HEK293 (cell line): Measurements from ENCODE around the gene LHFPL2.

ENCODE experiments used
- CTCF ChIA-PET: fragments of 350-600 bp; formaldehyde crosslinking; extraction: SDS; loops from one replicate; lab custom pipeline; 2021; ENCODE audit warnings: antibody characterized with exemption; lab: Yijun Ruan, JAX
- POLR2A ChIA-PET: fragments of 300-600 bp; formaldehyde crosslinking; extraction: SDS; loops from one replicate; lab custom pipeline; 2020; ENCODE audit warnings: antibody characterized with exemption, inconsistent platforms; lab: Yijun Ruan, JAX
- H3K27ac ChIP-seq: fragments of 200-500 bp; sonication (Bioruptor generic); 2 replicates; pipeline ENCODE4 v1.5.1; 2014; ENCODE audit warnings: low read depth, low read length, control low read depth, inconsistent platforms; ENCODE audit errors: extremely low read depth
- H3K36me3 ChIP-seq, 2 experiments: fragments of 200-500 bp in 1 of 2; sonication (Bioruptor generic) in 1 of 2; 1 replicate in 1 of 2; 2 replicates in 1 of 2; pipeline ENCODE4 v1.5.1; 2014 to 2017; ENCODE audit warnings: inconsistent platforms in 2 of 2, low read length in 2 of 2; ENCODE audit not compliant: control insufficient read depth in 2 of 2, insufficient read depth in 1 of 2
- H3K4me1 ChIP-seq: fragments of 200-500 bp; sonication (Bioruptor generic); 2 replicates; pipeline ENCODE4 v1.5.1; 2014; ENCODE audit warnings: mild to moderate bottlenecking, low read length, inconsistent platforms; ENCODE audit not compliant: control insufficient read depth, insufficient read depth
- H3K4me3 ChIP-seq: 2 replicates; pipeline ENCODE4 v1.5.1; 2011; ENCODE audit warnings: low read depth, mild to moderate bottlenecking, control low read depth, low read length, moderate library complexity
- H3K9me3 ChIP-seq: fragments of 200-500 bp; sonication (Bioruptor generic); 2 replicates; pipeline ENCODE4 v1.5.1; 2014; ENCODE audit warnings: low read depth, low read length, inconsistent platforms; ENCODE audit not compliant: control insufficient read depth, insufficient read depth
- OVOL3 ChIP-seq: fragments of 450-650 bp; formaldehyde crosslinking; IDR thresholded peaks from 2 replicates; pipeline ENCODE4 v1.5.1; 2016; ENCODE audit warnings: missing biosample characterization, missing genetic modification characterization
- PRDM1 ChIP-seq: fragments of 450-650 bp; formaldehyde crosslinking; IDR thresholded peaks from 2 replicates; pipeline ENCODE4; 2016; ENCODE audit warnings: missing biosample characterization, missing genetic modification characterization
- SCRT1 ChIP-seq: fragments of 450-650 bp; formaldehyde crosslinking; IDR thresholded peaks from 2 replicates; pipeline ENCODE4 v1.5.1; 2016; ENCODE audit warnings: missing biosample characterization, missing genetic modification characterization, borderline replicate concordance
- SCRT2 ChIP-seq: fragments of 450-650 bp; formaldehyde crosslinking; IDR thresholded peaks from 2 replicates; pipeline ENCODE4 v1.5.1; 2016; ENCODE audit warnings: missing biosample characterization, missing genetic modification characterization
- ZNF133 ChIP-seq: fragments of 450-650 bp; formaldehyde crosslinking; IDR thresholded peaks from 2 replicates; pipeline ENCODE4 v1.5.1; 2016; ENCODE audit warnings: missing biosample characterization, missing genetic modification characterization
- ZNF140 ChIP-seq: fragments of 450-650 bp; formaldehyde crosslinking; IDR thresholded peaks from 2 replicates; pipeline ENCODE4 v1.5.1; 2016; ENCODE audit warnings: missing biosample characterization, missing genetic modification characterization
- ZNF146 ChIP-seq: fragments of 450-650 bp; formaldehyde crosslinking; IDR thresholded peaks from 2 replicates; pipeline ENCODE4 v1.5.1; 2016; ENCODE audit warnings: missing biosample characterization, missing genetic modification characterization
- ZNF16 ChIP-seq: fragments of 450-650 bp; formaldehyde crosslinking; IDR thresholded peaks from 2 replicates; pipeline ENCODE4 v1.5.1; 2016; ENCODE audit warnings: low read depth, missing biosample characterization, missing genetic modification characterization
- ZNF175 ChIP-seq: fragments of 450-650 bp; formaldehyde crosslinking; IDR thresholded peaks from 2 replicates; pipeline ENCODE4 v1.5.1; 2016; ENCODE audit warnings: missing biosample characterization, missing genetic modification characterization
- ZNF248 ChIP-seq: fragments of 450-650 bp; formaldehyde crosslinking; IDR thresholded peaks from 2 replicates; pipeline ENCODE4 v1.5.1; 2017; ENCODE audit warnings: missing biosample characterization, missing genetic modification characterization
- ZNF266 ChIP-seq: fragments of 450-650 bp; formaldehyde crosslinking; IDR thresholded peaks from 2 replicates; pipeline ENCODE4 v1.5.1; 2016; ENCODE audit warnings: missing biosample characterization, missing genetic modification characterization, low read depth
- ZNF510 ChIP-seq: fragments of 450-650 bp; formaldehyde crosslinking; IDR thresholded peaks from 2 replicates; pipeline ENCODE4 v1.5.1; 2018; ENCODE audit warnings: mild to moderate bottlenecking, missing genetic modification characterization, missing biosample characterization; ENCODE audit not compliant: insufficient replicate concordance
- ZNF571 ChIP-seq: fragments of 450-650 bp; formaldehyde crosslinking; IDR thresholded peaks from 2 replicates; pipeline ENCODE4 v1.5.0; 2017; ENCODE audit warnings: missing biosample characterization, missing genetic modification characterization
- ZNF654 ChIP-seq: fragments of 450-650 bp; formaldehyde crosslinking; IDR thresholded peaks from 2 replicates; pipeline ENCODE4 v1.5.1; 2016; ENCODE audit warnings: low read depth, missing biosample characterization, missing genetic modification characterization
- ZNF660 ChIP-seq: fragments of 450-650 bp; IDR thresholded peaks from 2 replicates; pipeline ENCODE4 v1.5.1; 2018; ENCODE audit warnings: missing biosample characterization, mild to moderate bottlenecking, missing genetic modification characterization
- ZNF670 ChIP-seq: fragments of 450-650 bp; formaldehyde crosslinking; IDR thresholded peaks from 2 replicates; pipeline ENCODE4 v1.5.1; 2016; ENCODE audit warnings: missing biosample characterization, missing genetic modification characterization, low read depth
- ZNF768 ChIP-seq: fragments of 450-650 bp; formaldehyde crosslinking; IDR thresholded peaks from 2 replicates; pipeline ENCODE4 v1.5.1; 2018; ENCODE audit warnings: missing biosample characterization, mild to moderate bottlenecking, missing genetic modification characterization
- TF ChIP-seq, protein P1 (sequence below): fragments of 450-650 bp; formaldehyde crosslinking; IDR thresholded peaks from 2 replicates; pipeline ENCODE4; 2016; ENCODE audit warnings: missing biosample characterization, missing genetic modification characterization
- TF ChIP-seq, protein P2 (sequence below): fragments of 450-650 bp; formaldehyde crosslinking; IDR thresholded peaks from 2 replicates; pipeline ENCODE4 v1.5.1; 2016; ENCODE audit warnings: missing biosample characterization, missing genetic modification characterization
- TF ChIP-seq, protein P3 (sequence below): fragments of 450-650 bp; formaldehyde crosslinking; IDR thresholded peaks from 2 replicates; pipeline ENCODE4 v1.5.1; 2017; ENCODE audit warnings: missing biosample characterization, missing genetic modification characterization
- TF ChIP-seq, protein P4 (sequence below): fragments of 450-650 bp; formaldehyde crosslinking; IDR thresholded peaks from 2 replicates; pipeline ENCODE4 v1.5.1; 2017; ENCODE audit warnings: missing biosample characterization, missing genetic modification characterization

The LHFPL2 gene

DNA sequence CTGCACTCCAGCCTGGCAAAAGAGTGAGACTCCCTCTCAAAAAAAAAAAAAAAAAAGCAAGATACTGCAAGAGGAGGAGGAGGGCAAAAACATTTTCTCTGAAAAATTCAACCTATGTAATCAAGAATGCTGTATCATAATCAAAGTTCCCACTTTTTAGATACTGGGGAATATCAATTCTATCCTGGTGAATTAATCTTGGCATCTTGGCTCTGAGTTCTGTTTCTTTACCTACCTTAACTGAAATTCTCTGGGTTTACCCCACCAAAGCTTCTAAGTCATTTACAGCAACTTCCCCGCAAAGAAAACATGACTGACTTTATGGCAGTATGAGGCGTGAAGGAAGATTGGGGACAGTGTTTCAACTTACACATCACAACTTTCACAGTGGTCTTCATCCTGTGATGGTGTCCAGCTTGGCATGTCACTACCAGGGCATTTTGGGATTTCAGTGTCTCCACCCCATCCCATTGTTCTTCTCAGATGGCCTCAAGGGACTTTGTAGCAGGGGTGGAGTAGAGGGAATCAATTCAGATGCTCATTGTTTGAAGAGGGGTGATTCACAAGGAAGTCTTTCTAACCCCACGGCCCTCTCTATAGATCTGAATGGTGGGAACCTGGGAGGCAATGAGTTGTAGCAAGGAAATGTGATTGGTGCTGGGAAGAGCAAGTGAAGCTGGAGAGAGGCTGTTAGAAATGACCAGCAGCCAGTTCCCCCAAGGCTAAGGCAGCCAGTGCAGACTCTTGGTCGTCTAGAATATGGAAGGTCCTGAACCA, 157.7 kb downstream of the LHFPL2 start:
- ChIA-PET POLR2A (no interaction called here), CTCF (interaction anchor here (1.0 kb wide), 1 partner anchor 42 kb away, joined by 6 read pairs; no protein-coding TSS in a partner anchor)
- H3K4me1 ChIP-seq = no peaks in the 10 kb centered on the region
- TF ChIP-seq ZNF133 (tag by site-specific recombination) = no peak
- TF ChIP-seq ZNF266 (tag by site-specific recombination) = no peak
- no peak for TF ChIP-seq ZNF768 (tag by site-specific recombination)
- no peak for TF ChIP-seq ZNF654 (tag by site-specific recombination)
- TF ChIP-seq, all 188 proteins: peak for 0
- Histone ChIP-seq H3K9me3 (no peaks in the 10 kb centered on the region), H3K27ac (no peak overlapping the region), H3K4me3 (no peak overlapping the region), H3K36me3 (peaks cover 0 to 46% of the 10 kb centered on the region in 2 experiments; a peak in 1 of 3 replicates)

DNA sequence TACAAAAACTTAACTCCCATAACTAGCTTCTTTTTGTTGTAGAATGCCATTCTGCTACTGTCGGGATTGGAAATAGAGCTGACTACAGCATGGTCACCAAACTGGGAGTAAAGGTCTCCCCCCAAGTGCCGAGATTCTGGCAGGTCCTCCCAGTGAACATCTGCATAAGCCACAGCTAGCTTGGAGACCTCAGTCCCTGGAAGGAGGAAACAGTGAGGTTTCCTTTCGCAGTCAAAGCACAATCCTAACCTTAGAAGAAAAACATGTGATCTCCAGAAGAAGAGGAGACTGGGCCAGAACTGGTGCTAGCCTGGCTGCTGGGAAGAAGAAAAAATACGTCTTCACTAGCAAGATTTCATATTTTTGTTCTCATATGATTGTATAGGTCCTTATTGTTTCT, 160.7 kb downstream of the LHFPL2 start:
- Histone ChIP-seq H3K4me3 (no peak overlapping the region), H3K9me3 (no peaks in the 10 kb centered on the region), H3K36me3 (peaks cover 0 to 45% of the 10 kb centered on the region in 2 experiments; a peak in 1 of 3 replicates), H3K27ac (no peak overlapping the region), H3K4me1 (no peaks in the 10 kb centered on the region)
- CTCF ChIA-PET = interaction anchor here (0.6 kb wide), 1 partner anchor 476 kb away, joined by 4 read pairs; no protein-coding TSS in a partner anchor
- TF ChIP-seq ZNF571 (tag by site-specific recombination) = no peak
- TF ChIP-seq PRDM1 (tag by site-specific recombination) = no peak
- TF ChIP-seq ZNF16 (tag by site-specific recombination) = no peak
- TF ChIP-seq ZNF660 (tag by site-specific recombination) = no peak
- TF ChIP-seq ZNF175 (tag by site-specific recombination) = no peak
- TF ChIP-seq, protein P1, sequence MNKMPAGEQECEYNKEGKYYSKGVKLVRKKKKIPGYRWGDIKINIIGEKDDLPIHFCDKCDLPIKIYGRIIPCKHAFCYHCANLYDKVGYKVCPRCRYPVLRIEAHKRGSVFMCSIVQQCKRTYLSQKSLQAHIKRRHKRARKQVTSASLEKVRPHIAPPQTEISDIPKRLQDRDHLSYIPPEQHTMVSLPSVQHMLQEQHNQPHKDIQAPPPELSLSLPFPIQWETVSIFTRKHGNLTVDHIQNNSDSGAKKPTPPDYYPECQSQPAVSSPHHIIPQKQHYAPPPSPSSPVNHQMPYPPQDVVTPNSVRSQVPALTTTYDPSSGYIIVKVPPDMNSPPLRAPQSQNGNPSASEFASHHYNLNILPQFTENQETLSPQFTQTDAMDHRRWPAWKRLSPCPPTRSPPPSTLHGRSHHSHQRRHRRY = no peak
- no peak for TF ChIP-seq SCRT2 (tag by site-specific recombination)
- TF ChIP-seq, protein P2, sequence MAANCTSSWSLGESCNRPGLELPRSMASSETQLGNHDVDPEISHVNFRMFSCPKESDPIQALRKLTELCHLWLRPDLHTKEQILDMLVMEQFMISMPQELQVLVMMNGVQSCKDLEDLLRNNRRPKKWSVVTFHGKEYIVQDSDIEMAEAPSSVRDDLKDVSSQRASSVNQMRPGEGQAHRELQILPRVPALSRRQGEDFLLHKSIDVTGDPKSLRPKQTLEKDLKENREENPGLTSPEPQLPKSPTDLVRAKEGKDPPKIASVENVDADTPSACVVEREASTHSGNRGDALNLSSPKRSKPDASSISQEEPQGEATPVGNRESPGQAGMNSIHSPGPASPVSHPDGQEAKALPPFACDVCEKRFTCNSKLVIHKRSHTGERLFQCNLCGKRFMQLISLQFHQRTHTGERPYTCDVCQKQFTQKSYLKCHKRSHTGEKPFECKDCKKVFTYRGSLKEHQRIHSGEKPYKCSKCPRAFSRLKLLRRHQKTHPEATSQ (tag by site-specific recombination) = no peak
- no peak for TF ChIP-seq SCRT1 (tag by site-specific recombination)
- TF ChIP-seq OVOL3 = no peak
- no peak for TF ChIP-seq ZNF140 (tag by site-specific recombination)
- TF ChIP-seq ZNF670 (tag by site-specific recombination) = no peak
- TF ChIP-seq, protein P3, sequence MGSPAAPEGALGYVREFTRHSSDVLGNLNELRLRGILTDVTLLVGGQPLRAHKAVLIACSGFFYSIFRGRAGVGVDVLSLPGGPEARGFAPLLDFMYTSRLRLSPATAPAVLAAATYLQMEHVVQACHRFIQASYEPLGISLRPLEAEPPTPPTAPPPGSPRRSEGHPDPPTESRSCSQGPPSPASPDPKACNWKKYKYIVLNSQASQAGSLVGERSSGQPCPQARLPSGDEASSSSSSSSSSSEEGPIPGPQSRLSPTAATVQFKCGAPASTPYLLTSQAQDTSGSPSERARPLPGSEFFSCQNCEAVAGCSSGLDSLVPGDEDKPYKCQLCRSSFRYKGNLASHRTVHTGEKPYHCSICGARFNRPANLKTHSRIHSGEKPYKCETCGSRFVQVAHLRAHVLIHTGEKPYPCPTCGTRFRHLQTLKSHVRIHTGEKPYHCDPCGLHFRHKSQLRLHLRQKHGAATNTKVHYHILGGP (tag by site-specific recombination) = no peak
- no peak for TF ChIP-seq ZNF248 (tag by site-specific recombination)
- TF ChIP-seq, protein P4, sequence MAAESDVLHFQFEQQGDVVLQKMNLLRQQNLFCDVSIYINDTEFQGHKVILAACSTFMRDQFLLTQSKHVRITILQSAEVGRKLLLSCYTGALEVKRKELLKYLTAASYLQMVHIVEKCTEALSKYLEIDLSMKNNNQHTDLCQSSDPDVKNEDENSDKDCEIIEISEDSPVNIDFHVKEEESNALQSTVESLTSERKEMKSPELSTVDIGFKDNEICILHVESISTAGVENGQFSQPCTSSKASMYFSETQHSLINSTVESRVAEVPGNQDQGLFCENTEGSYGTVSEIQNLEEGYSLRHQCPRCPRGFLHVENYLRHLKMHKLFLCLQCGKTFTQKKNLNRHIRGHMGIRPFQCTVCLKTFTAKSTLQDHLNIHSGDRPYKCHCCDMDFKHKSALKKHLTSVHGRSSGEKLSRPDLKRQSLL (tag by site-specific recombination) = no peak
- no peak for TF ChIP-seq ZNF146 (tag by site-specific recombination)
- TF ChIP-seq ZNF510 (tag by site-specific recombination) = no peak
- TF ChIP-seq, all 188 proteins: peak for 0
- POLR2A ChIA-PET = no interaction called here
